Measurements from ENCODE around the gene GRB10.

GRCh38 chr7:50658696-50659095 lies 124.0 kb downstream of the GRB10 start:
- TF ChIP-seq CTCF (IDR thresholded peaks at IDR 0.05), result no peak
- no peak for TF ChIP-seq POLR2A (IDR thresholded peaks at IDR 0.05)

All from Peyer's patch (tissue), 4 donors.